A549 (cell line): ENCODE measurements around the gene TMEM141. TPM values are rescaled to one million over a fixed set of nuclear protein-coding genes. Genes with fewer than 3 reads are reported as not detected.

Source experiments
- ATAC-seq, 2 experiments: fragments of 200-7000 bp in 1 of 2; fragments of >200 bp in 1 of 2; cut with Nextera tagmentation in 1 of 2; cut with Tn5 transposase in 1 of 2; 3 replicates each; pipeline versions ENCODE4 v1.8.0 to v1.9.1; 2018 to 2020; ENCODE audit warnings: mild to moderate bottlenecking in 1 of 2, moderate library complexity in 1 of 2
- CTCF ChIA-PET: fragments of 300-600 bp; sonication (Branson Sonifier 250); formaldehyde crosslinking; extraction: SDS; loops from one replicate; lab custom pipeline; 2021; ENCODE audit warnings: antibody characterized with exemption, inconsistent platforms; lab: Yijun Ruan, JAX
- POLR2A ChIA-PET: fragments of 350-600 bp; formaldehyde crosslinking; extraction: SDS; loops from one replicate; lab custom pipeline; 2021; ENCODE audit warnings: antibody characterized with exemption, inconsistent platforms; lab: Yijun Ruan, JAX
- DNase-seq, 2 experiments: peaks; one replicate each; pipeline versions ENCODE4 v3.0.0 to v3.0.0-alpha.2; 2011 to 2016; ENCODE audit warnings: low read depth in 1 of 2, low spot score in 1 of 2
- FAIRE-seq: peaks from 2 replicates; lab custom pipeline; 2011; peaks lifted over from hg19 to GRCh38; lab: Jason Lieb, UNC
- H3K27ac ChIP-seq, 2 experiments: fragments of >200 bp; sonication (Bioruptor Twin); formaldehyde crosslinking; 3 replicates each; pipeline ENCODE4 v1.5.1; 2016 to 2017
- H3K4me1 ChIP-seq: fragments of >200 bp; sonication (Bioruptor Twin); formaldehyde crosslinking; 3 replicates; pipeline ENCODE4 v1.6.1; 2016
- H3K4me2 ChIP-seq: fragments of >200 bp; sonication (Bioruptor Twin); formaldehyde crosslinking; 3 replicates; pipeline ENCODE4 v1.6.1; 2016
- H3K4me3 ChIP-seq: fragments of >200 bp; sonication (Bioruptor Twin); formaldehyde crosslinking; 3 replicates; pipeline ENCODE4 v1.5.1; 2016
- H3K9me3 ChIP-seq: fragments of >200 bp; sonication (Bioruptor Twin); formaldehyde crosslinking; 3 replicates; pipeline ENCODE4 v1.6.1; 2016
- CEBPB ChIP-seq, 2 experiments: fragments of >200 bp in 1 of 2; sonication (Bioruptor Twin) in 1 of 2; formaldehyde crosslinking in 1 of 2; IDR thresholded peaks; 2 replicates each; pipeline ENCODE4 v1.6.1; 2012 to 2016
- CHD2 ChIP-seq: fragments of 150-350 bp; IDR thresholded peaks from 2 replicates; pipeline ENCODE4 v1.6.1; 2014; ENCODE audit warnings: low read length; ENCODE audit not compliant: partially characterized antibody
- CHD4 ChIP-seq: fragments of 200-600 bp; sonication (generic); IDR thresholded peaks from 2 replicates; pipeline ENCODE4 v1.6.1; 2016; ENCODE audit warnings: antibody characterized with exemption, mild to moderate bottlenecking, borderline replicate concordance
- FOSB ChIP-seq: fragments of 250-450 bp; sonication (Bioruptor Pico); IDR thresholded peaks from 2 replicates; pipeline ENCODE4 v1.5.0; 2020; ENCODE audit warnings: mild to moderate bottlenecking, moderate library complexity
- HEYL ChIP-seq: fragments of 250-450 bp; sonication (Bioruptor Pico); IDR thresholded peaks from 2 replicates; pipeline ENCODE4 v1.8.0; 2021; ENCODE audit warnings: mild to moderate bottlenecking, moderate library complexity
- HOXA7 ChIP-seq: fragments of 250-450 bp; sonication (Bioruptor Pico); IDR thresholded peaks from 2 replicates; pipeline ENCODE4 v1.5.0; 2020; ENCODE audit warnings: mild to moderate bottlenecking, moderate library complexity
- JUNB ChIP-seq: fragments of >200 bp; sonication (Bioruptor Twin); formaldehyde crosslinking; IDR thresholded peaks from 2 replicates; pipeline ENCODE4 v1.6.1; 2016
- KDM1A ChIP-seq: fragments of 200-600 bp; sonication (generic); IDR thresholded peaks from 2 replicates; pipeline ENCODE4 v1.6.1; 2016; ENCODE audit warnings: low read depth, mild to moderate bottlenecking
- KDM5A ChIP-seq: fragments of 200-600 bp; sonication (generic); IDR thresholded peaks from 2 replicates; pipeline ENCODE4 v1.6.1; 2016; ENCODE audit warnings: antibody characterized with exemption, mild to moderate bottlenecking
- MYC ChIP-seq: IDR thresholded peaks from 2 replicates; pipeline ENCODE4 v1.6.1; 2012; ENCODE audit warnings: mild to moderate bottlenecking, inconsistent platforms, low read length, improper control_type of control experiment, borderline replicate concordance
- NR3C1 ChIP-seq: fragments of >200 bp; sonication (Bioruptor Twin); formaldehyde crosslinking; IDR thresholded peaks from 3 replicates; pipeline ENCODE4 v1.6.1; 2017
- RAD21 ChIP-seq, 2 experiments: fragments of >200 bp in 1 of 2; sonication (Bioruptor Twin) in 1 of 2; formaldehyde crosslinking in 1 of 2; IDR thresholded peaks in 1 of 2; conservative IDR thresholded peaks in 1 of 2; 2 replicates in 1 of 2; 3 replicates in 1 of 2; pipeline ENCODE4 v1.6.1; 2012 to 2018; ENCODE audit warnings: inconsistent platforms in 1 of 2
- SMC3 ChIP-seq: fragments of >200 bp; sonication (Bioruptor Twin); formaldehyde crosslinking; IDR thresholded peaks from 3 replicates; pipeline ENCODE4 v1.6.1; 2018; ENCODE audit warnings: inconsistent platforms
- TFCP2L1 ChIP-seq: fragments of 250-450 bp; sonication (Bioruptor Pico); IDR thresholded peaks from 2 replicates; pipeline ENCODE4 v1.5.0; 2021; ENCODE audit warnings: mild to moderate bottlenecking
- ZNF302 ChIP-seq: fragments of 250-450 bp; sonication (Bioruptor Pico); IDR thresholded peaks from 2 replicates; pipeline ENCODE4 v1.9.0; 2021; ENCODE audit warnings: inconsistent platforms, mild to moderate bottlenecking, moderate library complexity
- ZSCAN20 ChIP-seq: fragments of 250-450 bp; sonication (Bioruptor Pico); IDR thresholded peaks from 2 replicates; pipeline ENCODE4 v1.8.0; 2022; ENCODE audit warnings: mild to moderate bottlenecking, moderate library complexity
- WGBS: methylation state at CpG from one replicate; pipeline ENCODE4 v1.1.6; 2017; ENCODE audit errors: missing lambda C conversion rate; 5-methylcytosine and 5-hydroxymethylcytosine counted together
- polyA plus RNA-seq, 4 experiments: library from polyadenylated mRNA; depleted of rRNA in 3 of 4; stranded (reverse); fragments of >200 nt; fragmentation: RNase III in 1 of 4; extraction: RNeasy Plus Mini Kit Qiagen cat#74134 plus additional on column Dnase treatment in 1 of 4; gene quantifications; 2 replicates in 3 of 4; 3 replicates in 1 of 4; pipeline ENCODE4 v1.2.3, GENCODE V29; 2011 to 2017
- TF ChIP-seq, protein P1 (sequence below): fragments of 150-350 bp; IDR thresholded peaks from 2 replicates; pipeline ENCODE4 v1.6.1; 2014; ENCODE audit warnings: low read depth, mild to moderate bottlenecking, low read length
- TF ChIP-seq, protein P2 (sequence below): fragments of >200 bp; sonication (Bioruptor Twin); formaldehyde crosslinking; IDR thresholded peaks from 2 replicates; pipeline ENCODE4 v1.6.1; 2016
- TF ChIP-seq, protein P3 (sequence below): IDR thresholded peaks from 2 replicates; pipeline ENCODE4 v1.6.1; 2012
- TF ChIP-seq, protein P4 (sequence below): fragments of 250-450 bp; sonication (Bioruptor Pico); IDR thresholded peaks from 2 replicates; pipeline ENCODE4 v1.5.0; 2021; ENCODE audit warnings: mild to moderate bottlenecking, moderate library complexity, borderline replicate concordance

The TMEM141 gene
- polyA plus RNA-seq, 2 of the 4 experiments (the other 2 are of a cell fraction) = 64.5 to 70.7 TPM

DNA sequence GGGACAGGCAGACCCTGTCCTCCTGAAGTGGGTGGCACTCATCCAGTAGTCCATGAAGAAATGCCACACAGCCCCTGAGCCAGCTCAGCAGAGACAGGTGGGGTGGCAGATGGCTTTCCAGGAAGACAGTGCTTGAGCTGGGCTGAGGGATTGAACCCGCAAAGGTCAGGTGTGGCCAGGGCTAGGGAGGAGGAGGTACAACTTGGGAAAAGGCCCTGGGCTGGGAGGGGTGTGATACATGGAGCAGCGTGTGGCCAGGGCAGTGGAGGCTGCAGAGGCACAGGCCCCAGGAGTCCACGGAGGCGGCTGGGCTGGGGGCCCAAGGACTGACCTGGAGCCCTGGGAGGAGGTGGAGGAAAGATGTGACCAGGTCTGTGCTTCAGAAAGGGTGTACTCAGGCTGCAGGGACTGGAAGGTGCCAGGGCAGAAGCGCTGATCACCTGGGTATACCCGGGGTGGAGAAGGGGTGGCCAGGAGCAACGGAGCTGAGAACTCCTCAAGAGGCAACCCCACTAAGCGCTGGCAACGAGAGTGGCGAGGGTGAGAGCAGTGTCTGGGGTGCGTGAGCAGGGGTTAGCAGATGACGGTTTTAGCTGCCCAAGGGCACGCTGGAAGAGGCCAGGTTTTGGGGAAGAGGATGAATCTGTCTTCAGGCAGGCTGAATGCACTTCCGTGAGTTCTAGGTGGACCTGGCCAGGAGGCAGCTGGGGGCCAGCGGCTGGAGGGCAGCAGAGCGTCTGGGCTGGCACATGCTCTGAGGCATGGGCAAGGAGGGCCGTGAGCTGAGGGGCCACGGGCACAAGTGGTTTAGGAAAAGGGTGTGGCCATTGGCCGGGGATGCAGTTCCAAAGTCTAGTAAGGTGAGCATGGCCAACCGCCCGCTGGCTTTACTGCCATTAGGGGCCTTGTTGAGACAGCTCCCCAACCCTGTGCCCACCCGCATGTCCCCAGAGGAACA is 12.7 kb downstream of the TMEM141 start:
- no peak overlapping the region for H3K4me3 ChIP-seq
- peaks cover 27% of the 10 kb centered on the region for H3K4me1 ChIP-seq
- no peak for ATAC-seq
- H3K27ac ChIP-seq = no peak overlapping the region
- no peak overlapping the region for H3K4me2 ChIP-seq
- H3K9me3 ChIP-seq = no peaks in the 10 kb centered on the region
- FAIRE-seq = no peak
- no peak for DNase-seq
- POLR2A ChIA-PET = no interaction called here
- CTCF ChIA-PET = interaction anchor here (0.8 to 9.9 kb wide), 8 partner anchors 11 to 264 kb away, joined by 3 to 110 read pairs (median 5); partner anchors contain the start of gene TMEM141
- 90% methylated on average over 22 of the region's 22 CpGs for WGBS
- TF ChIP-seq, protein P1, sequence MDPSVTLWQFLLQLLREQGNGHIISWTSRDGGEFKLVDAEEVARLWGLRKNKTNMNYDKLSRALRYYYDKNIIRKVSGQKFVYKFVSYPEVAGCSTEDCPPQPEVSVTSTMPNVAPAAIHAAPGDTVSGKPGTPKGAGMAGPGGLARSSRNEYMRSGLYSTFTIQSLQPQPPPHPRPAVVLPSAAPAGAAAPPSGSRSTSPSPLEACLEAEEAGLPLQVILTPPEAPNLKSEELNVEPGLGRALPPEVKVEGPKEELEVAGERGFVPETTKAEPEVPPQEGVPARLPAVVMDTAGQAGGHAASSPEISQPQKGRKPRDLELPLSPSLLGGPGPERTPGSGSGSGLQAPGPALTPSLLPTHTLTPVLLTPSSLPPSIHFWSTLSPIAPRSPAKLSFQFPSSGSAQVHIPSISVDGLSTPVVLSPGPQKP = no peak
- TF ChIP-seq, protein P2, sequence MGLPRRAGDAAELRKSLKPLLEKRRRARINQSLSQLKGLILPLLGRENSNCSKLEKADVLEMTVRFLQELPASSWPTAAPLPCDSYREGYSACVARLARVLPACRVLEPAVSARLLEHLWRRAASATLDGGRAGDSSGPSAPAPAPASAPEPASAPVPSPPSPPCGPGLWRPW = no peak
- TF ChIP-seq KDM5A (no peak), CHD4 (no peak), ZSCAN20 (CRISPR knock-in tag) (no peak), ZNF302 (CRISPR knock-in tag) (no peak), KDM1A (no peak), MYC (no peak), CHD2 (no peak), NR3C1 (no peak), RAD21 (conservative IDR thresholded peaks at IDR 0.05 in 1 of 2, IDR thresholded peaks at IDR 0.05 in 1 of 2) (no peak), HEYL (CRISPR knock-in tag) (no peak)
- TF ChIP-seq, protein P3, sequence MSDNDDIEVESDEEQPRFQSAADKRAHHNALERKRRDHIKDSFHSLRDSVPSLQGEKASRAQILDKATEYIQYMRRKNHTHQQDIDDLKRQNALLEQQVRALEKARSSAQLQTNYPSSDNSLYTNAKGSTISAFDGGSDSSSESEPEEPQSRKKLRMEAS = no peak

DNA sequence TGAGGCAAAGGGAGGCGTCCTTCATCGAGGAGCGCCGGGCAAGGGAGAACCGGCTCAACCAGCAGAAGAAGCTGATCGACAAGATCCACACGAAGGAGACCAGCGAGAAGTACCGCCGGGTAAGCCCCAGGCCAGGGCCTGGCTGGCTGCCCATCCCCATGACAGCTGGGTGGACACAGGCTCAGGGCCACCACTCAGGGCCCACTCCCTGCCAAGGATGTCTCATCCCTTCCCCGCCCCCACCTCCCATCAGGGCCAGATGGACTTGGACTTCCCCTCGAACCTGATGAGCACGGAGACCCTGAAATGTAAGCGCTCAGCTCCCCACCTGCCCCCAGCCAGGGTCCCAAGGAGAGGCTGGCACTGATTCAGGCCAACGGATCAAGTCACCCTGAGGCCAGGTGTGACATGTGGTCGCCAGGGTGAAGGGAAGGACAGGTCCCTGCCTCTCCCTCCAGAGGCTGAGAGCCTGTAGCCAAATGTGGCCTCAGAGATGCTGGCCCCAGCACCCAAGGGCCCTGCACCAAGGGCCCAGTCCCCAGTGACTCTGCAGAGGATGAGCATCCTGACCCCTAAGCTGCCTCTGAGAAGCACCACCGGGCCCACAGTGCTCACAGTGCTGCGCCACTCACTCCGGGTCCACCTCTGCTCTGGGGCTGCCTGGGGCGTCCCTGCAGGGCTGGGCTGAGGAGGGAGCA is 13.5 kb downstream of the TMEM141 start:
- WGBS = 93% methylated on average over 16 of the region's 20 CpGs
- no peak for FAIRE-seq
- no peaks in the 10 kb centered on the region for H3K9me3 ChIP-seq
- DNase-seq = no peak
- TF ChIP-seq, protein P3 = no peak
- TF ChIP-seq SMC3 (no peak), NR3C1 (no peak), JUNB (no peak), HOXA7 (CRISPR knock-in tag) (no peak), TFCP2L1 (CRISPR knock-in tag) (no peak), FOSB (CRISPR knock-in tag) (no peak), CEBPB (IDR thresholded peaks at IDR 0.05) (no peak), KDM1A (no peak), CHD2 (no peak)
- TF ChIP-seq, protein P1 = no peak
- TF ChIP-seq, protein P2 = no peak
- TF ChIP-seq, protein P4, sequence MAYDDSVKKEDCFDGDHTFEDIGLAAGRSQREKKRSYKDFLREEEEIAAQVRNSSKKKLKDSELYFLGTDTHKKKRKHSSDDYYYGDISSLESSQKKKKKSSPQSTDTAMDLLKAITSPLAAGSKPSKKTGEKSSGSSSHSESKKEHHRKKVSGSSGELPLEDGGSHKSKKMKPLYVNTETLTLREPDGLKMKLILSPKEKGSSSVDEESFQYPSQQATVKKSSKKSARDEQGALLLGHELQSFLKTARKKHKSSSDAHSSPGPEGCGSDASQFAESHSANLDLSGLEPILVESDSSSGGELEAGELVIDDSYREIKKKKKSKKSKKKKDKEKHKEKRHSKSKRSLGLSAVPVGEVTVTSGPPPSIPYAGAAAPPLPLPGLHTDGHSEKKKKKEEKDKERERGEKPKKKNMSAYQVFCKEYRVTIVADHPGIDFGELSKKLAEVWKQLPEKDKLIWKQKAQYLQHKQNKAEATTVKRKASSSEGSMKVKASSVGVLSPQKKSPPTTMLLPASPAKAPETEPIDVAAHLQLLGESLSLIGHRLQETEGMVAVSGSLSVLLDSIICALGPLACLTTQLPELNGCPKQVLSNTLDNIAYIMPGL (CRISPR knock-in tag) = no peak
- TF ChIP-seq, all 56 proteins: peak for 0
- H3K27ac ChIP-seq = no peak overlapping the region
- H3K4me2 ChIP-seq = no peak overlapping the region
- no peak for ATAC-seq
- CTCF ChIA-PET = interaction anchor here (0.8 to 9.9 kb wide), 8 partner anchors 11 to 263 kb away, joined by 3 to 110 read pairs (median 5); partner anchors contain the start of gene TMEM141
- POLR2A ChIA-PET = no interaction called here
- H3K4me3 ChIP-seq = no peak overlapping the region
- H3K4me1 ChIP-seq = peaks cover 27% of the 10 kb centered on the region
